HepG2 (cell line): Measurements from ENCODE around the gene CSMD2.

Experiments
- CEBPB ChIP-seq: IDR thresholded peaks from 2 replicates; pipeline ENCODE4 v1.6.1; 2011; ENCODE audit warnings: low read depth, low read length, improper control_type of control experiment, borderline replicate concordance
- ESRRA ChIP-seq: sonication (generic); formaldehyde crosslinking; IDR thresholded peaks from 2 replicates; pipeline ENCODE4 v1.5.1; 2020; ENCODE audit warnings: mild to moderate bottlenecking, low read depth, missing genetic modification reagents
- ETV5 ChIP-seq: IDR thresholded peaks from 2 replicates; pipeline ENCODE4 v1.6.1; 2018; ENCODE audit warnings: missing biosample characterization, missing genetic modification reagents, inconsistent platforms, borderline replicate concordance
- IRX3 ChIP-seq: sonication (generic); formaldehyde crosslinking; IDR thresholded peaks from 2 replicates; pipeline ENCODE4 v1.8.1; 2023; ENCODE audit warnings: mild to moderate bottlenecking, low read depth, missing genetic modification reagents, borderline replicate concordance
- TEAD3 ChIP-seq: optimal IDR thresholded peaks from 2 replicates; pipeline ENCODE3; 2016; ENCODE audit warnings: borderline replicate concordance
- ZNF589 ChIP-seq: sonication (generic); formaldehyde crosslinking; conservative IDR thresholded peaks from 2 replicates; pipeline ENCODE4 v1.8.0; 2022; ENCODE audit warnings: mild to moderate bottlenecking, moderate library complexity, missing genetic modification reagents

GRCh38 chr1:33768821-33769220 lies 396.2 kb downstream of the CSMD2 start:
- TF ChIP-seq CEBPB (no peak), TEAD3 (CRISPR knock-in tag) (no peak), IRX3 (CRISPR knock-in tag) (no peak), ESRRA (no peak), ETV5 (no peak), ZNF589 (CRISPR knock-in tag) (no peak)
